GM19455 (cell line): ENCODE data around the gene HEG1.

Experiments used
- ATAC-seq: cut with Tn5 transposase; IDR thresholded peaks from one replicate; pipeline ENCODE4 v1.9.1; 2021; ENCODE audit not compliant: unreplicated experiment

The HEG1 gene

DNA sequence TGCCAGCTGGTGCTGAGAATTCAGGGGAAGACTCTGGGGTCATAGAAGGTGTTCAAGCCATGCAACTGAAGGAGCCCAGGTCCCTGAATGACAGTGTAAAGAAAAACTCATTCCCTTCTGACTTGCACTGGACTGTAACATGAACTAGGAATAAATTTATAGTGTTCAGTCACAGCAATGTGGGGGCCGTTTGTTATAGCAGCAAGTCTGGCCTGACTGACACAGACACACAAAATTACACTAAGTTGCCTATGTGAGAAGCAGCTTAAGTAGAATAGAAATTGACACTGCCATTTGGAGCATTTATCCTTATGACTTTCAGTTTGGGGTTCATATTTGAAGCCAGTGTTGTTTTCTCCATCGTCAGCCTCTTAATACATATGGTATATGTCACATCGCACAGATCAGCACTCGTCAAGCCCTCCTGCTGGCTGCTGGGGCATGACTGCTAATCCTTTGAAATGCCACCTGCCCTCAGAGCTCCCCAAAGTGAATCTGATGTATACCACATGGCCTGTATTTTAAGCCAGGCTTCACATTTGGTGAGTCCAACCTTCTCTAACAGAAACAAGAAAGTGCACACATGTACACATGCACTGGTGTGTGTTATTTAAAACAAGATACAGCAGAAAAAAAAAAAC, 17.1 kb upstream of the HEG1 start:
- ATAC-seq: no peak

DNA sequence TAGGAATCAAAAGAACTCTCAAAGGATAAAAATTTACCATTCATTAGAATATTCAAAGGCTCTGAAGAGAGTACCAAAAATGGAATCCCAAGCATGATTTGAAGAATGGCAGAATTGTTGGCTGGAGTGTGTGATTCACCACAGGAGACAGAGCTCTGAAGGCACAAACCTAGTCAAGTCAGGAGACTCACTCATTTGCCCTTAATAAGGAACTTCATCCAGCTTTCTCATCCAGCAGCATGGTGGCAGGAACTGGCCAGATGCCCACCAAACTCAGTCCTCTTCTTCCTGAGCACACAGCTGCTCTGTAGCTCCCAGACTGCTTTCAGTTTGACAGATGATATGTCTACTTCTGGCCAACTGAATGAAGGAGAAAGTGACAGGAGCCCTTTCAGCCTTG, 16.5 kb upstream of the HEG1 start:
- ATAC-seq: no peak

DNA sequence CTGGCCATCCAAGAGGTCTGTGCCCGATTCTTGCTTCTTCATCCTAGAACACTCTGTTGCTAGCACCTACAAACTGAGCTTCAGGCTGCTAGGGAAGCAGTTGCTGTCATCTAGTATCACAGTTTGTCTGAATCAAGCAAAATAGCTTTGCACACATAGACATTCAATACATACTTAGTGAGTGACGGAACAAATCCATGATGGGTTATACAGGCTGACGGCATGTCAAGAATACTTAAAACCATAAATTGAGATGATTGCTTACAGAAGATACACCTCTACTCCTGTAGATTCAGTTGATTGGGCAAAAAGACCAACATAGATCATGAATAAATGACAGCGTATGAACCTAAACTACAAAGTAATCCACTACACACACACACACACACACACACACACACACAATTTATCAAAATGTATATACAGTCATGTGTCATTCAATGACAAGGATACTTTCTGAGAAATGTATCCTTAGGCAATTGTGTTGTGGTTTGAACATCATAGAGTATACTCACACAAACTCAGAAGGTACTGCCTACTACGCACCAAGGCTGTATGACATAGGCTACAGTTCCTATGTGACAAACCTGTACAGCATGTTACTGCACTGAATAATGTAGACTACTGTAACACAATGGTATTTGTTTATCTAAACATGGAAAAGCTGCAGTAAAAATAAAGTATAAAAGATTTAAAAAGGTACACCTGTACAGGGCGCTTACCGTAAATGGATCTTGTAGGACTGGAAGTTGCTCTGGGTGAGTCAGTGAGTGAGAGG, 14.4 kb upstream of the HEG1 start:
- no peak for ATAC-seq

DNA sequence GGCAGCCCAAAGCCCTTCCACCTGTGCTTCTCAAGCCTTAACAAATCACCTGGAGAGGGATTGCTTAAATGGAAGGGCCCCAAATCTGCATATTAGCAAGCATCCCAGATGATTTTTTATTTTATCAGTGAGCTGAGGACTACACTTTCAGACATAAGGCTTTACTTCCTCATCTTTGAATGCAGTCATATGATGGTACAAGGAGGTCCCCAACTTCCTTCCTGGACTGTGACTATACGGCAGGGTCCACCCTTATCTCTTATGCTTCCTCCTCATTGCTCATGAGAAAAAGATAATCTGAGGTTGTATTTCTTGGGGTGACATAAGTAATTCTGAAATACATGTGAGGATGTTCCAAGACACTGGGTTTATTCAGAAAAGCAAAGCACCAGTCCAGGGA, 13.7 kb upstream of the HEG1 start:
- ATAC-seq: no peak

DNA sequence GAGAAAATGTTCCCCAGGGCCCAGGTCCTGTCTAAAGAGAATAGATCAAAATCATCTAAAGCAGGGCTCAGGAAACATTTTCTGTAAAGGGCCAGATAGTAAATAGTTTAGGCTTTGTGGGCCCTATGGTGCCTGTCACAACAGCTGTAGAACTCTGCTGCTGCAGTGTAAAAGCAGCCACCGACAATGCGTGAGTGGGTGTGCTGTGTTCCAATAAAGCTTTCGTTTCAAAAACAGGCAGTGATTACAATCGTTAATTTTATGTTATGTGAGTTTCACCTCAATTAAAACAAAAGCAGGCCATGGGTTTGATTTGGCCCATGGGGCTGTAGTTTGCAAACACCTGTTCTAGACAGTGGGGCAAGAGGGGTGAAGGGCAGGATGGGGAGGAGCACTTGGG, 12.5 kb upstream of the HEG1 start:
- no peak for ATAC-seq

DNA sequence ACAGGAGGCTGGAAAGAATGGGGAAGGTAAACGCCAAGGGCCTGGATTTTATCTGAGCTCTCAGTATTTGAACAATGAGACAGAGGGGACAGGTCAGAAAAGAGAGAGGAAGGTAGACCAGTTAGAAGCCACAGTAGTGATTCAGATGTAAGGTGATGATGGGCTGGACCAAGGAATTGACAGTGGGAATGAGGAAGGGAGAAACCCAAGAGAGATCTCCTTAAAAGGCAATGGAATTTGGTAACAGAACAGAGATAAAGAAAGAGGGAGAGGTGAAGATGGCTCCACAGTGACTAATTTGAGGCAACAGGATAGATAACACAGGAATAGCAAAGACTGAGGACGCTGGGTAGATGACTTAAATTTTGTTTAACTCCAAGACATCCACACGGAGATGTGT, 11.4 kb upstream of the HEG1 start:
- ATAC-seq: no peak

DNA sequence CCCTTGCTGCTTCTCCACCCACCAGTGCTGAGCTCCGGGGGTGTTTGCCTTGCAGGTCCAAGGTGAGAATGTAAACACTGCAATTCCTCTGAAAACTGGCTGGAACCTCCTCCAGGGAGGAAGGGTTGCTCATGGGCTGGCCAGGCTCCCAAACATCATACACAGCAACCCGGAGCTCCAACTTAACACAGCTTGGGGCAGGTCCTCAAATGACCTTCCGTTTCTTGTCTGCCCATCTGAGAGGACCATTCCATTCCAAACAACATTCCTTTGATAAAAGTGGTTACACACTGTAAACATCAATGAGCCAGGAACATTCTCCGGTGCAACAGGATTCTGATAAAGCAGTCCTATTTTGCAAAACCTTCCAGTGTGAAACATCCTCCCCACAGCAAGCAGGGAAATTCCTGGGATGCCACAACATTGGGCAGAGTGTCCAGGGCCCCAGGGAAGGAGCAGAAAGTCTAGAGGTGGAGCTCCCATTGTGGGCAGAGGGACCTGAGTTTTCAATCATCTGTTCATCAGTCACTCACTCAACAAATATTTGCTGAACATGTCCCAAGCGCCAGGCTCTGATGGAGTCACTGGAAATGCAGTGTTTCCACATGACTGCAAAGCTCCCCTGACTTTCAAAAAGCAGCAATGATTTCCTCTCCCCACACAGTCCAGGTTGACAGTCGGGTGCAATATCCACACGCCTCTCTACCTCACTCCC, 7.3 kb upstream of the HEG1 start:
- ATAC-seq: no peak

DNA sequence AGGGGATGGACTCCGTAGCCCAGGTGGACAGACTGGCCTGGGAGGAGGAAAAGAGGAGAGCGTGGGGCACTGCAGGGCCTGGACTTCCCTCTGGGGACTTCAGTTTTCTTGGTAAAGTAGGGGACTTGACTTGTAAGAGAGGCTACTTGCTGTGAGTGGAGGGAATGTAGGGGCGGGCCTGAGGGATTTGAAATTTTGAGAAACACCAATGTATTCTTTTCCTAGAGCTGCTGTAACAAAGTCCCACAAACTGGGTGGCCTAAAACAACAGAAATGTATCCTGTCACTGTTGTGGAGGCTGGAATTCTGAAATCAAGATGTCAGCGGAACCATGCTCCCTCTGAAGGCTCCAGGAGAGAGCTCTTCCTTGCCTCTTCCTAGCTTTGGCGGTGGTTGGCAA, 5.8 kb upstream of the HEG1 start:
- no peak for ATAC-seq

DNA sequence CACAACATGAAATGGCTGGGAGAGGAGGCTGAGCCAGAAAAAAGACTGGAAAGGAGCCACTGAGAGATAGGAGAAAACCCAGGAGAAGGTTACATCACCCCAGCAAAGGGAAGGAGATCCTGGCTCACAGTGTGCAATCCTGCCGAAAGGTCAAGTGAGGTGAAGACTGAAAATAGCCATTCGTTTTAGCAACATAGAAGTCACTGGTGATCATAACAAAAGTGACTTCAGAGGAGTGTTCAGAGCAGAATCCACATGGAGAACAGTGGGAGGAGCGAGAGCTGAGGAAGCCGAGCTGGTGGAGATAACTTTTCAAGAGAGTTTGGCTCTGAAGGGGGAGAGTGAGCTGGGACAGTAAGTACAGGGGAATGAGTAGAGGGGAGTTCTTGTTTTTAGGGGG, 5.4 kb upstream of the HEG1 start:
- ATAC-seq: no peak

DNA sequence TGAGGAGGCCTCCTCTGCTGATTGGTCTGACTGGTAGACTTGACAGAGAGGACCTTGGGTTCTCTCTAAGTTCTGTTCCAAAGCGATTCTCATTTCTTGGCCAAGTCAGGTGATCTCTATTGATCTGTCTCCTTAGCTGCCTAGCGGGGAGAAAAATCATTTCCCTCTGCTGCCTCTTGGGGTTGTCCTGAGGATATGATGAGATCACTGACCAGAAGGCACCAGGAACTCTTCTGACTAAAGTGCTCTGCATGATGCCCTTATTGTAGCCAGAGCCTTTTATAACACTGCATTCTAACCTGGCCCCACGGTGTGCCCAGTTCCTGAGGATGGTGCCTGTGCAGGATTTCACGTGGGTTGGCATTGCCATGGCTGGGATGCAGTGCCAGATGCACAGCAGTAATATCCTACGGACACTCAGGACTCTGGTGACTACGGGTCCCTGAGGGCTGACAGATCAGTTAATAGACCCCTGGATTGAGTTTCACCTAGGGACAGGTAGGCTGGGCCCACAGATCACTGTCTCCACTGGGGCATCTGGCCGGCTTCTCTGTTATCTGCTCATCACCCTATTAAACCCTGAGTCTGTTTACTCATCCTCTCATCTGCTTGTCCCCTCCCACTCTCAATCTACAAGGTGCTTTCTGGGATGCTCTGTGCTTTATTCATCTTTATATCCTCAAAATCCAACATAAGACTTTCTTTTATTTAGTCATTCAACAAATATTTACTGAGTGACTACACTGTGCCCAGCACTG, 3.9 kb upstream of the HEG1 start:
- no peak for ATAC-seq

DNA sequence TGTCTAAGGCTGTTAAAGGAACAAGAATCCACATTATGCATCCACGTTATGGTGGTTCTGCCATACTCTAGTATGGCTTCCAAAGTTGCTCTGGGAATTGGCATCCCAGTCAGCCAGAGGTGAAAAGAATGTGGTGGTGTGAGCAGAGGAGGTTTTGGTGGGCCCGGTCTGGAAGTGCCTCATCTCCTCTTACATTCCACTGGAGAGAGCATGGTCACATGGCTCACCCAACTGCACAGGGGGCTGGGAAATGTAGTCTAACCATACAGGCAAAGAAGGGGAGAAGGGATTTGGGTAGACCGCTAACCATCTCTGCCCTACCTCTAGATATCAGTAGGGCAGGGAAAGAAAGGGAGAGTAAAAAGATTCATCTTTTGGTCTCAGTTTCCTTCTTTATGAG, 3.2 kb upstream of the HEG1 start:
- no peak for ATAC-seq

DNA sequence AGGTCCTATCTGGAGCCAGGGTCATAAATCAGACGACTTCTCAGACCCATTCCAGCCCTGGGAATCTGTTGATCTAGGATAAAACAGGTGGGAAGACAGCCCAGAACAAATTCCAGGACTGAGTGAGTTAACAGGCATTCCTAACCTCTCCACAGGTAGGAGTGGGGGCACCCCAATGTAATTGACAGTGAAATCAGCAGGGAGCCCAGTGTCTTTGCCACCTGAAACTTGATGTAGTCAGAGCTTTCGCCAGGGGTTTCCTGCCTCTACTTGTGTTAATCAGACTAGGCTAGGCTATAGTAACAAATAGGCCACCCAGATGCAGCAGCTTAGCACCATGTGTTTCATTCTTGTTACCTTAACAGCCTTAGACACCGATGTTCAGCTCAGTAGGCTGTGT, 2.7 kb upstream of the HEG1 start:
- ATAC-seq: no peak

DNA sequence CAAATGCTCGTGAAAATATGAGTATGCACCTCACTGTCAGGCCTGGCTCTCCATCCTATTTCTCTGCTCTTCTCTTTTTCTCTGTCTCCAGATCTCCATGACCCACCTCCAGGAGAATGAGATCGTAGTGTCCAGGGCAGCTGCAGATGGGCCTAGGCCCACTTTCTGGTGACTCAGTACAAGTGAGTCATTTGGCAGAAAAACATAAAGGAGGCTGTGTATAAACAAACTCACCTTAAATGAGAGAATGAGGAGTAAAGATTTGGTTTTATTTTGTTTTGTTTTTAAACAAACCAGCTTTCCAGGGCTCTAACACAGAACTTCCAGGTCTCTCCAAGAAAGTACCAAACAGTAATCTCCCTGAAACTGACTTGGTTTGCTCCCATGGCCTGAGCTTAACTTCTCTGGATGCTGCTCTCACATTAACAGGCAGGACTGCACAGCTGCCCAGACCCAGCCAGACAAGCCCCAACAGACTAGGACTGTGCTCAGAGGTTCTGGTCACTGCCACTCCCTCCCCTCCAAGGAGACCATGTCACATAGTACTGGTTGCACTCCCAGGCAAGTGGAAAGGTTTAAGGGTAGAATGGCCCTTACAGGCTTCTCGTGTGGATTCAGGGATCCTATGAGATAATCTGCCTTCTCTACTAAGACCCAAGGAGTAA, 1.5 kb upstream of the HEG1 start:
- ATAC-seq: no peak

DNA sequence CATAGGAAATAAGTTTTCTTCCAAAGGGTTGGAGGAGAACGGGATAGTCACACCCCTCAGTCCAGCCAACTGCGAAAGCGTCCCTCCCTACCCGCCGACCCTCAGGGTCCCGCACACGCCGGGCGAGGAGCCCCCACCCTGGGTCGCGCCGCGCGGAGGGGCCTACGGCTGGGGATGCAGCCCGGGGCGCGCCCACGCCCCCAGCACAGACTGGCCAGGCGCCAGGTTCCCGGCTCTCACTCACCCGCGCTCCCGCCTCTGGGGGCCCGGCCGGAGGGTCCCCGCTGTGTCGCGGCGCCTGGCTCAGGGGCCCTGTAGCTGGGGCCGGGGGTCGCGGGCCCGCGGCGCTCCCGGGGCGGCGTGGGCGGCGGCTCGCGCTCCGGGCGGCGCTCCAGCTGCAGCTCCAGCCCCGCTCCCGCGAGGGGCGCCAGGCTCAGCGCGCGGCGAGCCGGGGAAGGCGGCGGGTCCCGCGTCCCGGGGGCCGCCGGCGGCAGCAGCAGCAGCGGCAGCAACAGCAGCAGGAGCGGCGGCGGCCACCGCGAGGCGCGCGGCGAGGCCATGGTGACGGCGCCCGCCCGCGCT, 375 bp downstream of the HEG1 start:
- ATAC-seq: peak; percentile 8

DNA sequence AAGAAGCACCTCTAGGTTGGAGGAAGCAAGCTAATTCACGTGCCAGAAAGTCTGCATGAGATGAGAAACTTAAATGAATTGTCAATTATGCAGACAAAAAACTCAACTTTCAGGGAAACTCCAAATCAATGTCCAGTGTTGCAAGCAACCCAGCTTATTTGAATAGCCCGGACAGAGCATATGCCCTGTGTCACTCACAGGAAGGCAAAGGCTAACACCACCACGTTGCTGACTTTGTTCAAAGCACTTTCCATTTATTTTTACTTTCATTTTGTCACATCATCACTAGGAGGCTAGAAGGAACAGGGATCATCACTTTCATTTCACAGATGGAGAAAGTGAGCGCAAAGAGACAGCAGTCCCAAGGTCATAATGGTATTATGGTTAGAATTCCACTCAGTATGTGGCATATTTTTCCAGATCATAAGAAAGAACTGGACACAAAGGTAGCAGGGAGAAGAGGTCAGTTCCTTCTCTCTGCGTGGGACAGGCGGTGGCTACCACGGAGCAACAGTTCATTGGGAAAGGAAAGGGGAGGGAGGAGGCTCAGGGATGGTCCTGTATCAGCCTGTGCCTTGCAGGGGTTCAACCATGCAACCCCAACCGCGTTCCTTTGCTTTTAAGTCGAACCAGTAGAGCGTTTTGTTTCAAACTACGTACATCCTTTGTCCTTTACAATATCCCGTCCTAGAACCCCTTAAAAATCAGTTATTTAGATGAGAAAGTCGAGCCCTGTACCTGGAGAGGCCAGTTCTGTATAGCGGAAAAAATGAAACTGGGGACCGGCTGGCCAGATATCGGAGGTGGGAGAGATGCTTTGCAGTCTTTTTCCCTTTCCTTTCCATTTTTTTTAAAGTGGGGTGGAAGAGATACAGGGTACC, 1.1 kb downstream of the HEG1 start:
- ATAC-seq: peak; percentile 38

DNA sequence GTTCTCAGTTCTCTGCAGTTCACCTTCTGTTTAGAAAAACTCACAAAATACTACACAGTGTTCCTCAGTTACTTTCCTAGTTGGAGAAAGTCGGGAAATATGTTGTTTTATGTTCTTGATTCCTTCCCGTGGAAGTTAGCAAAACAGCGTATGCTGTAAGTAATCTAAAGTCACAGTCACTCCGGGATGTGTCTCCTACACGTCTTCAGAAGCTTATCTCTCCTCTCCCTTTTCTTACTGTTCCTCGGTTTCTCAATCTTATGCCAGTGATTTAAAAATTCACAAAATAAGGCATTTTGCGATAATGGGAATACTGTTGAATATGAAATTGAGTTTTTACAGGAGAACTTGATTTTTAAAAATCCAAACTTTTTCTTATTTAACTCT, 1.7 kb downstream of the HEG1 start:
- no peak for ATAC-seq

DNA sequence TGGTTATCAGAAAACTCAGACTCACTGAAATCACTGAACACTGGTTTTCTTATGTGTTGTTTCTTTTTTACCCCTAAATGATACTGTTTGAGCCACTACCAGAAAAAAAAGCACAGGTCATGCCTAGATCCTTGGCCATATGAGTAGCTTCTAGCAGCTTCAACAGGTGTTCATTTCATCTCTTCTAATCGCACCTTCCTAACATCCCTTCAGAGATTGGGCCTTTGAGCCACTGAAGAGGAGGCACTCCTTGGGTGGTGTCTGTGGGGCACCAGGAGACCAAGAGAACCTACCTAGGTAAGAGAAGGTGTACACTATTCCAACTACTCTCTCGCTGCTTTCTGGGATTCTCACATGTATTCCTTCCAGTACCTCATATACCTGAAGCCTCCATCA, 2.5 kb downstream of the HEG1 start:
- ATAC-seq: no peak

DNA sequence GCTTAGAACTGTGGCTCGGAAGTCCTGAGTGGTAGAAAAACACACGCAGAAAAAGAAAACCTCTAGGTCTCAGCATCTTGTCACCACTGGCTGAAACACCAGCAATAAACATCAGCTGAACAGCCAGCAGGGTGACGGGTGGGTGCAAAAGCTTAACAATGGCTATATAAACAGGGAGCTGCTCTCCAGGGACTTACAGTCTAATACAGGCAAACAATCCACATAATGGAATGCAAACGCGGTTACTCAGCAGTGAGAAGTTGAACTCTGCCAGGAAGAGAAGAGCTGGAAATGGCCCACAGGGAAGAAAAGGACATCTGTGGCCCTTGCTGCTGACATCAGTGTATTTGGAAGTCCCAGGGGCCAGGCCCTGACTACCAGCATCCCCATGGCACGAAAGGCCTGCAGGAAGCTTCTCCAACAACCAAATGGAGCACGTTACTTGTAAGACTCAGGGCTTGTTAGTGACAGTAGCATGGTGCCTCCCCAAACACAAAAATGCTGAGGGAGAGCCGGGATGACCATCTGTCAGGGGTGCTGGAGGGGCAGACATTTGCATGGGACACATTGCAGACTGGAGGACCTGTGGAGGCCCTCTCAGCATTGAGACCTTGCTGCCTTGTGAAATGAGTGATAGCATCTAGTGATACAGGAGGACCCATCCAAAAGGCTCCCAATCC, 3.0 kb downstream of the HEG1 start:
- no peak for ATAC-seq
